A549 treated with RU486 at 1 μM for 4 hours (cell line): ENCODE data around the gene ANTXR1. TPM values are rescaled to one million over a fixed set of nuclear protein-coding genes. Genes with fewer than 3 reads are reported as not detected.

Source experiments
- total RNA-seq: library from RNA; stranded (reverse); fragments of 200-300 nt; extraction: Qiagen RNA extraction; gene quantifications from 5 replicates; pipeline ENCODE4 v1.2.3, GENCODE V29; 2022; ENCODE audit warnings: low read depth

The ANTXR1 gene
- total RNA-seq, result 105 to 165 TPM (median 147 TPM) in 5 replicates

DNA sequence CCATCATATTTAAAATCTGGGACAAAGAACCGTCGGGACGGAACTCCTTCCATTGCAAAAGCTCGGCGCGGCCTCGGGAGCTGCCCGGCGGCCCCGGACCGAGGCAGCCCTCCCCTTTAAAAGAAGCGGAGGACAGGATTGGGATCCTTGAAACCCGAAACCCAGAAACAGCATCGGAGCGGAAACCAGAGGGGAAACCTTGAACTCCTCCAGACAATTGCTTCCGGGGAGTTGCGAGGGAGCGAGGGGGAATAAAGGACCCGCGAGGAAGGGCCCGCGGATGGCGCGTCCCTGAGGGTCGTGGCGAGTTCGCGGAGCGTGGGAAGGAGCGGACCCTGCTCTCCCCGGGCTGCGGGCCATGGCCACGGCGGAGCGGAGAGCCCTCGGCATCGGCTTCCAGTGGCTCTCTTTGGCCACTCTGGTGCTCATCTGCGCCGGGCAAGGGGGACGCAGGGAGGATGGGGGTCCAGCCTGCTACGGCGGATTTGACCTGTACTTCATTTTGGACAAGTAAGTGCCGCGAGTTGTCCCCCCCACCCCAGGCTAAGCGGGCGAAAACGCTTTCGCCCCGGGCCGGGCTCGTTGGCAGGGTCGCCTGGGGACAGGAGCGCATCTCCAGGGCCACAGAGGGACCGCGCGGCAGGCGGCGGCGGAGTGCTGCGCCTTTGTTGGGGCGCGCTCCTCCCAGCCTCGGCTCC lies at the start of gene ANTXR1:
Gene ANTXR1 (plus strand): TSS at position 38 of the 698 bp plus-strand sequence. CDS start 321 bp downstream, at position 359.

DNA sequence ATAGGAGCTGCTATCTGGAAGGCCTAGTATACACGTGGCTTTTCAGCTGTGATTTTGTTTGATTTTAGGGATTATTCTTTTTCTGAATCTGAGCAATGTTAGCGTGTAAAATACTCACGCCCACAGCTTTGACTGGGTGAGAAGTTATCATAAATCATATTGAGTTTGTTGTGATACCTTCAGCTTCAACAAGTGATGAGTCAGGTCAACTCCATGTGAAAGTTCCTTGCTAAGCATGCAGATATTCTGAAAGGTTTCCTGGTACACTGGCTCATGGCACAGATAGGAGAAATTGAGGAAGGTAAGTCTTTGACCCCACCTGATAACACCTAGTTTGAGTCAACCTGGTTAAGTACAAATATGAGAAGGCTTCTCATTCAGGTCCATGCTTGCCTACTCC lies 38.7 kb upstream of the ANTXR1 start, which contains the start of gene GKN1:
Gene GKN1 (plus strand): TSS at position 386 of the 400 bp plus-strand sequence. CDS start 42 bp downstream, outside the sequence.

Other genes with a start within 250 kb of the ANTXR1 start
- not detected in 5 replicates for gene BMP10, start 141.8 kb upstream of the ANTXR1 start, total RNA-seq
- gene GKN2, start 60.3 kb upstream of the ANTXR1 start, total RNA-seq, result 1.8 to 3.5 TPM (median 2.8 TPM) in 5 replicates
- gene GKN1, start 38.5 kb upstream of the ANTXR1 start, total RNA-seq, result 0.34 to 1.2 TPM (median 0.54 TPM) in 5 replicates